ENCODE data around the gene CXCL12.

The CXCL12 gene

GRCh38 chr10:44384601-44385025 is 284 bp downstream of the CXCL12 start:
- no peak for DNase-seq

GRCh38 chr10:44383749-44384600 is 922 bp downstream of the CXCL12 start:
- DNase-seq, result no peak

- DNase-seq, result no peak
Measured at GRCh38 chr10:44382981-44383748, 1.7 kb downstream of the CXCL12 start.

GRCh38 chr10:44382131-44382858 is 2.6 kb downstream of the CXCL12 start:
- no peak for DNase-seq

- DNase-seq, result no peak
Measured at GRCh38 chr10:44380829-44381600, 3.9 kb downstream of the CXCL12 start.

GRCh38 chr10:44379907-44380306 is 5.0 kb downstream of the CXCL12 start:
- DNase-seq, result no peak

- no peak for DNase-seq
Measured at GRCh38 chr10:44378626-44379025, 6.3 kb downstream of the CXCL12 start.

- no peak for DNase-seq
Measured at GRCh38 chr10:44377651-44378310, 7.1 kb downstream of the CXCL12 start.

- DNase-seq, result no peak
Measured at GRCh38 chr10:44376472-44377099, 8.3 kb downstream of the CXCL12 start.

- DNase-seq, result no peak
Measured at GRCh38 chr10:44374155-44374554, 10.7 kb downstream of the CXCL12 start.

GRCh38 chr10:44373341-44373995 is 11.4 kb downstream of the CXCL12 start:
- DNase-seq, result no peak

GRCh38 chr10:44372181-44372580 is 12.7 kb downstream of the CXCL12 start:
- DNase-seq, result no peak

GRCh38 chr10:44370731-44371248 is 14.1 kb downstream of the CXCL12 start:
- no peak for DNase-seq

- no peak for DNase-seq
Measured at GRCh38 chr10:44369854-44370253, 15.0 kb downstream of the CXCL12 start.

GRCh38 chr10:44369296-44369695 is 15.6 kb downstream of the CXCL12 start:
- no peak for DNase-seq

GRCh38 chr10:44368637-44369036 is 16.3 kb downstream of the CXCL12 start:
- DNase-seq, result no peak

GRCh38 chr10:44366941-44367630 is 17.8 kb downstream of the CXCL12 start:
- no peak for DNase-seq

GRCh38 chr10:44364566-44364965 is 20.3 kb downstream of the CXCL12 start:
- DNase-seq, result no peak

- DNase-seq, result no peak
Measured at GRCh38 chr10:44363716-44364115, 21.2 kb downstream of the CXCL12 start.
